Upper lobe of right lung (tissue), 1 donor: ENCODE measurements around the gene KIAA1217. TPM values are rescaled to one million over a fixed set of nuclear protein-coding genes. Genes with fewer than 3 reads are reported as not detected.

Source experiments
- ATAC-seq: fragments of 200-7000 bp; cut with Tn5 transposase; one replicate; pipeline ENCODE4 v1.9.1; 2020; ENCODE audit warnings: mild to moderate bottlenecking, moderate library complexity
- DNase-seq: peaks from one replicate; pipeline ENCODE4 v3.0.0-alpha.2; 2020
- H3K27ac ChIP-seq: fragments of 200-600 bp; one replicate; pipeline ENCODE4 v1.8.0; 2022
- H3K27me3 ChIP-seq: fragments of 200-600 bp; one replicate; pipeline ENCODE4 v1.8.0; 2022; ENCODE audit warnings: mild to moderate bottlenecking
- H3K36me3 ChIP-seq: fragments of 200-600 bp; one replicate; pipeline ENCODE4 v1.8.0; 2022
- H3K4me1 ChIP-seq: fragments of 200-600 bp; one replicate; pipeline ENCODE4 v1.8.0; 2022
- H3K4me3 ChIP-seq: fragments of 200-600 bp; one replicate; pipeline ENCODE4 v1.8.0; 2022; ENCODE audit warnings: mild to moderate bottlenecking
- H3K9me3 ChIP-seq: fragments of 200-600 bp; one replicate; pipeline ENCODE4 v1.8.0; 2022
- intact Hi-C: fragments of 100-400 bp; cut with DNase I; formaldehyde crosslinking; loops from one replicate; pipeline ENCODE4 v1.11.0; 2022
- total RNA-seq: library from RNA; stranded (reverse); fragmentation: NEBNext Ultra II Directional; extraction: Animal tissue kit (Norgen Biotek cat#: 25700); gene quantifications from one replicate; pipeline ENCODE4 v1.2.1, GENCODE V29; 2021
- TF ChIP-seq, protein P1 (sequence below): fragments of 200-600 bp; IDR thresholded peaks from one replicate; pipeline ENCODE4 v1.8.0; 2022; ENCODE audit warnings: antibody characterized with exemption
- donor health status: DM: no; HTN: yes; CAD: no; lungs with severe emphysema.

Gene KIAA1217
- total RNA-seq, 1 donor from 2014 or later, result 23.5 TPM

DNA sequence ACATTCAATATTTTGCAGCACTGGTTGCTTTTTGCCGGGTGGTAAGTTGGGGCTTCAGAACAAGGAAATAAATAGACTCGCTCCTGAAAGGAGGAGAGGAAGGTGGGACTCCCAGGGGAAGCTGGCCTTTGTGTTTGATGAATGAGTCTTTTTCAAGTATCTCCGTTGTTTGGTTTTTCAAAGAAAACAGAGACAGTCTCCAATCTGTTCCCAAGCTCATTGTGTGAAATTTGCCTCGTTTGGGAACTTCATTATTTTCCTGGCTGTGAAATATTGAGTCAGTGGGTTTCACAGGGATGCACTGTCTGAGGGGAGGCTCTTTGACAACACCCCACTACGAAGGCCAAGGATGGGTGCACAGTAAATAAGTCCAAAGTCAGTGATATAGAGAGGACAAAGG is 38.7 kb upstream of the KIAA1217 start:
- Histone ChIP-seq H3K9me3 (no peaks in the 10 kb centered on the region), H3K36me3 (no peaks in the 10 kb centered on the region), H3K27me3 (no peaks in the 10 kb centered on the region), H3K4me1 (no peaks in the 10 kb centered on the region), H3K27ac (no peak overlapping the region), H3K4me3 (no peak overlapping the region)
- no peak for ATAC-seq
- TF ChIP-seq, protein P1, sequence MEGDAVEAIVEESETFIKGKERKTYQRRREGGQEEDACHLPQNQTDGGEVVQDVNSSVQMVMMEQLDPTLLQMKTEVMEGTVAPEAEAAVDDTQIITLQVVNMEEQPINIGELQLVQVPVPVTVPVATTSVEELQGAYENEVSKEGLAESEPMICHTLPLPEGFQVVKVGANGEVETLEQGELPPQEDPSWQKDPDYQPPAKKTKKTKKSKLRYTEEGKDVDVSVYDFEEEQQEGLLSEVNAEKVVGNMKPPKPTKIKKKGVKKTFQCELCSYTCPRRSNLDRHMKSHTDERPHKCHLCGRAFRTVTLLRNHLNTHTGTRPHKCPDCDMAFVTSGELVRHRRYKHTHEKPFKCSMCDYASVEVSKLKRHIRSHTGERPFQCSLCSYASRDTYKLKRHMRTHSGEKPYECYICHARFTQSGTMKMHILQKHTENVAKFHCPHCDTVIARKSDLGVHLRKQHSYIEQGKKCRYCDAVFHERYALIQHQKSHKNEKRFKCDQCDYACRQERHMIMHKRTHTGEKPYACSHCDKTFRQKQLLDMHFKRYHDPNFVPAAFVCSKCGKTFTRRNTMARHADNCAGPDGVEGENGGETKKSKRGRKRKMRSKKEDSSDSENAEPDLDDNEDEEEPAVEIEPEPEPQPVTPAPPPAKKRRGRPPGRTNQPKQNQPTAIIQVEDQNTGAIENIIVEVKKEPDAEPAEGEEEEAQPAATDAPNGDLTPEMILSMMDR, result no peak
- DNase-seq, result no peak
- intact Hi-C loops, result no loop called here

DNA sequence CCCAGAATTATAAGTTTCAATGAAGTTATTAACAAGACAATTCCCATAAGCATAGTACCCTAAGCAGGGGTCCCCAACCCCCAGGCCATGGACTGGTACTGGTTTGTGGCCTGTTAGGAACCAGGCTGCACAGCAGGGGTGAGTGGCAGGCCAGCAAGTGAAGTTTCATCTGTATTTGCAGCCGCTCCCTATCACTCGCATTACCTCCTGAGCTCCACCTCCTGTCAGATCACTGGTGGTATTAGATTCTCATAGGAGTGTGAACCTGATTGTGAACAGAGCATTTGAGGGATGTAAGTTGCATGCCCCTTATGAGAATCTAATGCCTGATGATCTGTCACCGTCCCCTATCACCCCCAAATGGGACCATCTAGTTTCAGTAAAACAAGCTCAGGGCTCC is 36.0 kb upstream of the KIAA1217 start:
- Histone ChIP-seq H3K4me3 (no peak overlapping the region), H3K36me3 (no peaks in the 10 kb centered on the region), H3K27me3 (no peaks in the 10 kb centered on the region), H3K27ac (no peak overlapping the region), H3K9me3 (no peaks in the 10 kb centered on the region), H3K4me1 (no peaks in the 10 kb centered on the region)
- no peak for DNase-seq
- ATAC-seq, result no peak
- TF ChIP-seq, protein P1, result no peak
- intact Hi-C loops, result no loop called here

DNA sequence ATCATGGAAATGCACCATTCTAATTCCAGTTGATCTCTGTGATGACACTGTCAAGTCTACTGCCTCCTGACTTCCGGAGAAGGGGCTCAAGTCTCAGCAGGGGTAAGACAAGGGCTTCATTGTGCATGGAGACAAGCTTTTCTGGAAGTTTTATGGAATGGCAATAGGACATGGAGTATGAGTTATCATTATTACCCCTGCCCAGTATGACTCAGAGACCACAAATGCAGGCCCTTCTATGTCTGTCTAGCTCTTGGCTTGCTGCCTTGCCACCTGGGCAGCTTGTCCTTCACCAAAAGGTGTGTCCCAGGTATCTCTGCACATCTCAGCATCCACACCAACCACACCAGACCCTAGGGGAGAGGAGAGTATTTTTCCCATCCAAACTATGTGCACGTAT is 34.9 kb upstream of the KIAA1217 start:
- ATAC-seq (no peak), DNase-seq (no peak)
- Histone ChIP-seq H3K27me3 (no peaks in the 10 kb centered on the region), H3K4me3 (no peak overlapping the region), H3K36me3 (no peaks in the 10 kb centered on the region), H3K4me1 (no peaks in the 10 kb centered on the region), H3K9me3 (no peaks in the 10 kb centered on the region), H3K27ac (no peak overlapping the region)
- TF ChIP-seq, protein P1, result no peak
- intact Hi-C loops, result no loop called here

DNA sequence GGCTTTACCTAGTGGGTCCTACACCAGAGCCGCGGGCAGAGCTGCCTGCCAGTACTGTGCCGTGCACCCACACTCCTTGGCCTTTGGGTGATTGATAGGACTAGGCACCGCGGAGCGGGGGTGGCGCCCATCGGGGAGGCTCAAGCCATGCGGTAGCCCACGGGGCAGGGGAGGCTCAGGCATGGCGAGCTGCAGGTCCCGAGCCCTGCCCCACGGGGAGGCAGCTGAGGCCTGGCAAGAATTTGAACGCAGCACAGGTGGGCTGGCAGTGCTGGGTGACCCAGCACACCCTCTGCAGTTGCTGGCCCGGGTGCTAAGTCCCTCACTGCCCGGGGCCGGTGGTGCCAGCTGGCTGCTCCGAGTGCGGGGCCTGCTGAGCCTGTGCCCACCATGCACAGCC is 32.3 kb upstream of the KIAA1217 start:
- no peak for DNase-seq
- H3K27me3 ChIP-seq, result no peaks in the 10 kb centered on the region
- H3K36me3 ChIP-seq, result no peaks in the 10 kb centered on the region
- intact Hi-C loops, result no loop called here
- no peak for ATAC-seq
- TF ChIP-seq, protein P1, result no peak
- no peak overlapping the region for H3K27ac ChIP-seq
- H3K4me3 ChIP-seq, result no peak overlapping the region
- no peaks in the 10 kb centered on the region for H3K4me1 ChIP-seq
- H3K9me3 ChIP-seq, result peaks cover 4% of the 10 kb centered on the region

DNA sequence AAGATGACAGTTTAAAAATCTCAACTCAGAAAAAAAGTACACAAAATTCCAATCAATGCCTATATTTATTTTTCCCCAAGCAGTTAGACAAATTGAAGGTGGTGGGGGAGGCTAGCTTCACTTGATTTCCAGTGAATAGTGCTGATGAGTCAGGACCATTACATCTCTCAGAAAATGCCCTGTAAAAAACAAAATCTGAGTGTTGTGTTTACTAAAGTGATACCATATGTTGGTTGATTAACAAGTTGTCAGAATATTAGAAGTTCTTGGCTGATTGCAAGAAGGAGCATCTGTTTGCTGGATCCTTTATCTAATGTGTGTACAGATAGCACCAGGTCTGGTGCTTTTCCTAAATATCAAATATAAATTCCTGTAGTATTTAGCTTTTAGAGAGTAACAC is 31.3 kb upstream of the KIAA1217 start:
- Histone ChIP-seq H3K36me3 (no peaks in the 10 kb centered on the region), H3K9me3 (peaks cover 4% of the 10 kb centered on the region), H3K4me1 (no peaks in the 10 kb centered on the region), H3K27me3 (no peaks in the 10 kb centered on the region), H3K4me3 (no peak overlapping the region), H3K27ac (no peak overlapping the region)
- no peak for ATAC-seq
- no peak for DNase-seq
- TF ChIP-seq, protein P1, result no peak
- intact Hi-C loops, result no loop called here

DNA sequence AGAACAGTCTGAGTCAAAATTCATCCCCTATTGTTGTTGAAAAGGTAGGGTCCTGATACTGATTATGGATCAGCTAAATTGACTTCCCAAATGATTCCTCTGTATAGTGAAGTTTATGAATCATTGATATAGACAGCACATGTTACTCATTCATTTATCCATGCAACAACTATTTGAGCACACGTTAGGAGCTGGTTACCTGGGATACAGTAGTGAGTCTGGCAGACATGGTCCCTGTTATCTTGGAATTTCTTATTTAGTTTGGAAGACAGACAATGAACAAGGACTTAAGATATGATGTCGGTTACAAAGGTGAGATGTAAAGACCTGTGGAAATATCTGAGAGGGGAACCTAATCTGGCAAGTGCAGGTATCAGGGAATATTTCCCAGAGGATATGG is 28.0 kb upstream of the KIAA1217 start:
- H3K27me3 ChIP-seq, result no peaks in the 10 kb centered on the region
- no peak for DNase-seq
- TF ChIP-seq, protein P1, result no peak
- H3K4me1 ChIP-seq, result peaks cover 4% of the 10 kb centered on the region
- H3K36me3 ChIP-seq, result no peaks in the 10 kb centered on the region
- no peak overlapping the region for H3K27ac ChIP-seq
- intact Hi-C loops, result no loop called here
- ATAC-seq, result no peak
- no peak overlapping the region for H3K4me3 ChIP-seq
- H3K9me3 ChIP-seq, result peaks cover 4% of the 10 kb centered on the region
